Activated T-cell treated with anti-CD3 and anti-CD28 coated beads, Interleukin-2, amount 50 U/mL, for 72 hours (primary cell): Measurements from ENCODE around the gene SGO1. TPM values are rescaled to one million over a fixed set of nuclear protein-coding genes. Genes with fewer than 3 reads are reported as not detected.

Source experiments
- total RNA-seq, 2 donors: library from RNA; stranded (reverse); gene quantifications; one replicate each; pipeline ENCODE4 v1.2.3, GENCODE V29; 2022

The SGO1 gene
- total RNA-seq, 2 donors from 2014 or later, result 27.8 to 31.5 TPM

Other genes starting within 250 kb of the SGO1 start
- gene RAB5A, start 239.1 kb downstream of the SGO1 start, total RNA-seq, result 10 to 100 TPM; 62.7 to 62.8 TPM
- gene PP2D1, start 173.9 kb downstream of the SGO1 start, total RNA-seq, result not detected
- gene KAT2B, start 145.8 kb downstream of the SGO1 start, total RNA-seq, result 10 to 100 TPM; 26.7 to 37.3 TPM